PFSK-1 (cell line): ENCODE data around the gene CELF1.

Source experiments
- FOXP2 ChIP-seq: optimal IDR thresholded peaks from 2 replicates; pipeline ENCODE3; 2011; ENCODE audit warnings: borderline replicate concordance, control low read depth, inconsistent platforms; ENCODE audit not compliant: insufficient read depth; ENCODE audit errors: extremely low read length, extremely low read depth
- POLR2AphosphoS5 ChIP-seq: IDR thresholded peaks from 2 replicates; pipeline ENCODE4 v1.6.1; 2012; ENCODE audit warnings: low read depth, mild to moderate bottlenecking, control low read depth, low read length, moderate library complexity
- REST ChIP-seq, 2 experiments: IDR thresholded peaks; 2 replicates each; pipeline versions ENCODE4 v1.6.1 to v1.8.0; 2011 to 2012; ENCODE audit warnings: low read depth in 2 of 2, low read length in 2 of 2, control low read depth in 1 of 2, inconsistent platforms in 1 of 2, mild to moderate bottlenecking in 1 of 2, moderate library complexity in 1 of 2; ENCODE audit not compliant: insufficient read depth in 1 of 2
- SIN3A ChIP-seq: IDR thresholded peaks from 2 replicates; pipeline ENCODE4 v1.6.1; 2012; ENCODE audit warnings: mild to moderate bottlenecking, low read length, moderate library complexity, borderline replicate concordance; ENCODE audit not compliant: insufficient read depth
- TAF1 ChIP-seq: IDR thresholded peaks from 2 replicates; pipeline ENCODE4 v1.6.1; 2012; ENCODE audit warnings: low read length, control low read depth, borderline replicate concordance; ENCODE audit not compliant: insufficient read depth

The CELF1 gene

DNA sequence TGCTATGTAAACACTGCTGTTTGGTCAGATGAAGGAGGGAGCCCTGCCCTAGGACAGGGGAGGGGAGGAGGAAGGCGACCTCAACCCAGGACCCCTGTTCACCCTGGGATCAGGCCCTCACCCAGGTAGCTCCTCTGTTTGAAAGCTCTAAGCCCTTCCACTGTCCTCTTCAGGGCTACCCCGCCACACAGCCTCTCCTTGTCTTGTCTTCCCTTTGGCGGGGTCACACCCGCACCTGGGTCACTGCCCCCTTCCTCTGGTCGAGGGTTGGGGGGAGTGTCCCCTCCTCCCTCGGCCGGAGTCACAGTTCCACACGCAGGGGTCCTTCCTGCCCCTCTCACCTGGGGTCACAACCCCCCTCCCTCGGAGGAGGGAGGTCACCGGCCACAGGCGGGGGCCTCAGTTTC lies 12.0 kb upstream of the CELF1 start:
- TF ChIP-seq FOXP2, result no peak
- TF ChIP-seq REST (IDR thresholded peaks at IDR 0.05; ENCODE audit: insufficient read depth in 1 of 2, low read depth in 2 of 2, low read length in 2 of 2), result no peak
- TF ChIP-seq TAF1, result no peak
- no peak for TF ChIP-seq SIN3A
- no peak for TF ChIP-seq POLR2AphosphoS5

- no peak for TF ChIP-seq TAF1
- TF ChIP-seq SIN3A, result no peak
- no peak for TF ChIP-seq FOXP2
- TF ChIP-seq REST (IDR thresholded peaks at IDR 0.05; ENCODE audit: insufficient read depth in 1 of 2, low read depth in 2 of 2, low read length in 2 of 2), result no peak
- no peak for TF ChIP-seq POLR2AphosphoS5
These were observed 7.5 kb upstream of the CELF1 start for GRCh38 chr11:47560426-47560825.

DNA sequence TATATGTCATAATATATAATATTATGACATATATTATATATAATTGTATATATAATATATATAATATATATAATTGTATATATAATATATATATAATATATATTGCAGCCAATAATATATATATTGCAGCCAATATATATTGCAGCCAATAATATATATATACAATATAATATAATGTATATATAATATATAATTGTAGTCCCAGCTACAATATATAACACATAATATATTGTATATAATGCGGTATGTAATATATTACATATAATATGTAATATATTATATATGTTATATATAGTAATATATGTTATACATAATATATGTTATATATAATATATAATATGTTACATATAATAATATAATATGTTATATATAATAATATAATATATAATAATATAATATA lies 5.8 kb upstream of the CELF1 start:
- TF ChIP-seq TAF1 (no peak), SIN3A (no peak), FOXP2 (no peak), REST (IDR thresholded peaks at IDR 0.05; ENCODE audit: insufficient read depth in 1 of 2, low read depth in 2 of 2, low read length in 2 of 2) (no peak), POLR2AphosphoS5 (no peak)

- no peak for TF ChIP-seq SIN3A
- TF ChIP-seq FOXP2, result no peak
These were observed 443 bp upstream of the CELF1 start for GRCh38 chr11:47553406-47553743.

GRCh38 chr11:47552056-47552565 lies 821 bp downstream of the CELF1 start:
- TF ChIP-seq REST (IDR thresholded peaks at IDR 0.05; ENCODE audit: insufficient read depth in 1 of 2, low read depth in 2 of 2, low read length in 2 of 2), result no peak
- 0 out of 2 replicates have a peak, but pooled peaks have one; percentile 64 for TF ChIP-seq SIN3A
